GM23338 (cell line): ENCODE results near the gene MAP3K4. TPM values are rescaled to one million over a fixed set of nuclear protein-coding genes. Genes with fewer than 3 reads are reported as not detected.

ENCODE experiments used
- ATAC-seq: fragments of 200-7000 bp; cut with Tn5 transposase; 3 replicates; pipeline ENCODE4 v1.9.1; 2020
- DNase-seq: peaks from one replicate; pipeline ENCODE4 v3.0.0-alpha.2; 2015; ENCODE audit warnings: low spot score
- H2AFZ ChIP-seq: fragments of 200-600 bp; sonication (generic); 2 replicates; pipeline ENCODE4 v1.8.0; 2016; ENCODE audit warnings: antibody characterized with exemption, mild to moderate bottlenecking, moderate library complexity
- H3F3A ChIP-seq: fragments of 200-600 bp; sonication (generic); replicated peaks from 2 replicates; pipeline ENCODE4 v1.8.0; 2017; ENCODE audit warnings: antibody characterized with exemption, mixed run types, low read depth
- H3K27ac ChIP-seq: fragments of 200-600 bp; sonication (generic); 2 replicates; pipeline ENCODE4 v1.6.1; 2016; ENCODE audit warnings: low read depth
- H3K27me3 ChIP-seq: fragments of 200-600 bp; sonication (generic); 2 replicates; pipeline ENCODE4 v1.8.0; 2016; ENCODE audit warnings: mild to moderate bottlenecking, mixed run types, moderate library complexity; ENCODE audit not compliant: insufficient read depth
- H3K36me3 ChIP-seq: fragments of 200-600 bp; sonication (generic); 2 replicates; pipeline ENCODE4 v1.8.0; 2016; ENCODE audit warnings: mild to moderate bottlenecking; ENCODE audit not compliant: insufficient read depth
- H3K4me1 ChIP-seq: fragments of 200-600 bp; sonication (generic); 2 replicates; pipeline ENCODE4 v1.8.0; 2016; ENCODE audit warnings: mild to moderate bottlenecking, moderate library complexity; ENCODE audit not compliant: insufficient read depth
- H3K4me2 ChIP-seq: fragments of 200-600 bp; sonication (generic); 2 replicates; pipeline ENCODE4 v1.7.1; 2017; ENCODE audit warnings: mixed run types
- H3K4me3 ChIP-seq: fragments of 200-600 bp; sonication (generic); 2 replicates; pipeline ENCODE4 v1.6.1; 2016; ENCODE audit warnings: mixed run types
- H3K79me2 ChIP-seq: fragments of 200-600 bp; sonication (generic); replicated peaks from 2 replicates; pipeline ENCODE4 v1.8.0; 2017; ENCODE audit warnings: mild to moderate bottlenecking; ENCODE audit not compliant: insufficient read depth
- H3K9me2 ChIP-seq: fragments of 200-600 bp; sonication (generic); 2 replicates; pipeline ENCODE4 v1.8.0; 2017; ENCODE audit not compliant: insufficient read depth
- H4K20me1 ChIP-seq: fragments of 200-600 bp; sonication (generic); replicated peaks from 2 replicates; pipeline ENCODE4 v1.8.0; 2017; ENCODE audit warnings: mild to moderate bottlenecking; ENCODE audit not compliant: insufficient read depth
- H3K27ac Mint-ChIP-seq: 2 replicates; pipeline ENCODE4 v1.8.0; 2020; ENCODE audit warnings: inconsistent platforms, mild to moderate bottlenecking, moderate library complexity, mixed read lengths
- H3K27me3 Mint-ChIP-seq: 3 replicates; pipeline ENCODE4 v1.8.0; 2022; ENCODE audit warnings: low read depth, mild to moderate bottlenecking, moderate library complexity, mixed read lengths, inconsistent platforms; ENCODE audit not compliant: insufficient read depth, poor library complexity
- H3K36me3 Mint-ChIP-seq: 3 replicates; pipeline ENCODE4 v1.8.0; 2021; ENCODE audit warnings: low read depth, mild to moderate bottlenecking, inconsistent platforms, moderate library complexity, mixed read lengths
- H3K4me1 Mint-ChIP-seq: 3 replicates; pipeline ENCODE4 v1.8.0; 2020; ENCODE audit warnings: mild to moderate bottlenecking, inconsistent platforms, mixed read lengths
- H3K4me3 Mint-ChIP-seq: 3 replicates; pipeline ENCODE4 v1.8.0; 2021; ENCODE audit warnings: moderate library complexity, mild to moderate bottlenecking, inconsistent platforms, mixed read lengths
- H3K9me3 Mint-ChIP-seq: 3 replicates; pipeline ENCODE4 v1.8.0; 2020; ENCODE audit warnings: moderate library complexity, mild to moderate bottlenecking, inconsistent platforms, mixed read lengths
- CREB1 ChIP-seq: fragments of 250-450 bp; sonication (Bioruptor Pico); IDR thresholded peaks from 2 replicates; pipeline ENCODE4 v1.5.0; 2020; ENCODE audit warnings: low read depth, mild to moderate bottlenecking, moderate library complexity
- CTCF ChIP-seq, 2 experiments: fragments of 200-600 bp in 1 of 2; sonication (generic) in 1 of 2; conservative IDR thresholded peaks; 2 replicates each; pipeline versions ENCODE4 v1.5.1 to v1.6.1; 2016 to 2017; ENCODE audit warnings: antibody characterized with exemption in 2 of 2, low read depth in 2 of 2, mild to moderate bottlenecking in 2 of 2, moderate library complexity in 1 of 2
- ETS1 ChIP-seq: IDR thresholded peaks from 2 replicates; pipeline ENCODE4 v1.6.1; 2016; ENCODE audit warnings: antibody characterized with exemption
- EZH2 ChIP-seq: fragments of 200-600 bp; sonication (generic); IDR thresholded peaks from one replicate; pipeline ENCODE4 v1.8.0; 2017; ENCODE audit warnings: antibody characterized with exemption, mild to moderate bottlenecking, low read depth; ENCODE audit not compliant: unreplicated experiment
- EZH2phosphoT487 ChIP-seq: fragments of 200-600 bp; sonication (generic); IDR thresholded peaks from one replicate; pipeline ENCODE4 v1.8.1; 2018; ENCODE audit warnings: antibody characterized with exemption; ENCODE audit not compliant: unreplicated experiment
- JUNB ChIP-seq: IDR thresholded peaks from one replicate; pipeline ENCODE4 v1.6.1; 2016; ENCODE audit warnings: antibody characterized with exemption; ENCODE audit not compliant: unreplicated experiment
- NANOG ChIP-seq: IDR thresholded peaks from 2 replicates; pipeline ENCODE4 v1.6.1; 2016; ENCODE audit warnings: antibody characterized with exemption, borderline replicate concordance
- POLR2AphosphoS5 ChIP-seq: IDR thresholded peaks from 2 replicates; pipeline ENCODE4 v1.6.1; 2016; ENCODE audit warnings: antibody characterized with exemption, low read depth
- REST ChIP-seq: IDR thresholded peaks from one replicate; pipeline ENCODE4 v1.6.1; 2018; ENCODE audit warnings: antibody characterized with exemption; ENCODE audit not compliant: unreplicated experiment
- STAT1 ChIP-seq: IDR thresholded peaks from one replicate; pipeline ENCODE4 v1.6.1; 2016; ENCODE audit warnings: antibody characterized with exemption; ENCODE audit not compliant: unreplicated experiment
- ZNF114 ChIP-seq: fragments of 250-450 bp; sonication (Bioruptor Pico); IDR thresholded peaks from 2 replicates; pipeline ENCODE4 v1.5.0; 2020; ENCODE audit warnings: mild to moderate bottlenecking, moderate library complexity
- ZNF331 ChIP-seq: fragments of 250-450 bp; sonication (Bioruptor Pico); IDR thresholded peaks from 2 replicates; pipeline ENCODE4 v1.5.0; 2020; ENCODE audit warnings: low read depth, mild to moderate bottlenecking, moderate library complexity
- polyA plus RNA-seq: library from polyadenylated mRNA; unstranded; fragments of >200 nt; fragmentation: Nextera tagmentation; extraction: Ambion mirVana; gene quantifications from 2 replicates; pipeline ENCODE4 v1.2.1, GENCODE V29; 2016
- total RNA-seq: library from RNA; depleted of rRNA; stranded (reverse); fragments of >200 nt; shearing (Covaris generic); gene quantifications from 2 replicates; pipeline ENCODE4 v1.2.3, GENCODE V29; 2014
- TF ChIP-seq, protein P1 (sequence below): fragments of 250-450 bp; sonication (Bioruptor Pico); IDR thresholded peaks from 2 replicates; pipeline ENCODE4 v1.5.0; 2020; ENCODE audit warnings: mild to moderate bottlenecking, moderate library complexity

Gene MAP3K4
- total and polyA plus RNA-seq, 2 experiments from 2014 or later, result 44.4 to 48.8 TPM

DNA sequence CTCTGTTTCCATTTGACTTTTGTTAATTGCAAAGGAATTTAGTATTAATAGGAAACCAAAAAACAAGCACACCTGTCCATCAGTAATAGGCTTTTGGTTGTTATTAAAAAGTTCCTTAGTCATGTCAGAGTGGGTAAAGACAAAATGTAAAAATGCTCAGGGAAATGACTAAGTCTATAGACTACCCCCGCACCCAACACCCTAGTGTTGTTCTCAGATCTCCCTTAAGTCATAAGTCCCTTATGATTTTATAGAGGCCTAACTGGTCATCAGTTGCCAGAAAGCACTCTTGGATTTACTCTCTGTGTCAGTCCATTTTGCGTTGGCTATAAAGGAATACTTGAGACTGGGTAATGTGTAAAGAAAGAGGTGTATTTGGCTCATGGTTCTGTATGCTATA lies 52.8 kb downstream of the MAP3K4 start:
- H3K27ac ChIP-seq, result no peak overlapping the region
- TF ChIP-seq JUNB (no peak), EZH2 (no peak), ZNF114 (CRISPR knock-in tag) (no peak), NANOG (no peak), EZH2phosphoT487 (no peak), STAT1 (no peak), CREB1 (CRISPR knock-in tag) (no peak), POLR2AphosphoS5 (no peak), ETS1 (no peak), CTCF (conservative IDR thresholded peaks at IDR 0.05; ENCODE audit: low read depth in 2 of 2) (no peak), REST (no peak), ZNF331 (CRISPR knock-in tag) (no peak)
- TF ChIP-seq, protein P1, sequence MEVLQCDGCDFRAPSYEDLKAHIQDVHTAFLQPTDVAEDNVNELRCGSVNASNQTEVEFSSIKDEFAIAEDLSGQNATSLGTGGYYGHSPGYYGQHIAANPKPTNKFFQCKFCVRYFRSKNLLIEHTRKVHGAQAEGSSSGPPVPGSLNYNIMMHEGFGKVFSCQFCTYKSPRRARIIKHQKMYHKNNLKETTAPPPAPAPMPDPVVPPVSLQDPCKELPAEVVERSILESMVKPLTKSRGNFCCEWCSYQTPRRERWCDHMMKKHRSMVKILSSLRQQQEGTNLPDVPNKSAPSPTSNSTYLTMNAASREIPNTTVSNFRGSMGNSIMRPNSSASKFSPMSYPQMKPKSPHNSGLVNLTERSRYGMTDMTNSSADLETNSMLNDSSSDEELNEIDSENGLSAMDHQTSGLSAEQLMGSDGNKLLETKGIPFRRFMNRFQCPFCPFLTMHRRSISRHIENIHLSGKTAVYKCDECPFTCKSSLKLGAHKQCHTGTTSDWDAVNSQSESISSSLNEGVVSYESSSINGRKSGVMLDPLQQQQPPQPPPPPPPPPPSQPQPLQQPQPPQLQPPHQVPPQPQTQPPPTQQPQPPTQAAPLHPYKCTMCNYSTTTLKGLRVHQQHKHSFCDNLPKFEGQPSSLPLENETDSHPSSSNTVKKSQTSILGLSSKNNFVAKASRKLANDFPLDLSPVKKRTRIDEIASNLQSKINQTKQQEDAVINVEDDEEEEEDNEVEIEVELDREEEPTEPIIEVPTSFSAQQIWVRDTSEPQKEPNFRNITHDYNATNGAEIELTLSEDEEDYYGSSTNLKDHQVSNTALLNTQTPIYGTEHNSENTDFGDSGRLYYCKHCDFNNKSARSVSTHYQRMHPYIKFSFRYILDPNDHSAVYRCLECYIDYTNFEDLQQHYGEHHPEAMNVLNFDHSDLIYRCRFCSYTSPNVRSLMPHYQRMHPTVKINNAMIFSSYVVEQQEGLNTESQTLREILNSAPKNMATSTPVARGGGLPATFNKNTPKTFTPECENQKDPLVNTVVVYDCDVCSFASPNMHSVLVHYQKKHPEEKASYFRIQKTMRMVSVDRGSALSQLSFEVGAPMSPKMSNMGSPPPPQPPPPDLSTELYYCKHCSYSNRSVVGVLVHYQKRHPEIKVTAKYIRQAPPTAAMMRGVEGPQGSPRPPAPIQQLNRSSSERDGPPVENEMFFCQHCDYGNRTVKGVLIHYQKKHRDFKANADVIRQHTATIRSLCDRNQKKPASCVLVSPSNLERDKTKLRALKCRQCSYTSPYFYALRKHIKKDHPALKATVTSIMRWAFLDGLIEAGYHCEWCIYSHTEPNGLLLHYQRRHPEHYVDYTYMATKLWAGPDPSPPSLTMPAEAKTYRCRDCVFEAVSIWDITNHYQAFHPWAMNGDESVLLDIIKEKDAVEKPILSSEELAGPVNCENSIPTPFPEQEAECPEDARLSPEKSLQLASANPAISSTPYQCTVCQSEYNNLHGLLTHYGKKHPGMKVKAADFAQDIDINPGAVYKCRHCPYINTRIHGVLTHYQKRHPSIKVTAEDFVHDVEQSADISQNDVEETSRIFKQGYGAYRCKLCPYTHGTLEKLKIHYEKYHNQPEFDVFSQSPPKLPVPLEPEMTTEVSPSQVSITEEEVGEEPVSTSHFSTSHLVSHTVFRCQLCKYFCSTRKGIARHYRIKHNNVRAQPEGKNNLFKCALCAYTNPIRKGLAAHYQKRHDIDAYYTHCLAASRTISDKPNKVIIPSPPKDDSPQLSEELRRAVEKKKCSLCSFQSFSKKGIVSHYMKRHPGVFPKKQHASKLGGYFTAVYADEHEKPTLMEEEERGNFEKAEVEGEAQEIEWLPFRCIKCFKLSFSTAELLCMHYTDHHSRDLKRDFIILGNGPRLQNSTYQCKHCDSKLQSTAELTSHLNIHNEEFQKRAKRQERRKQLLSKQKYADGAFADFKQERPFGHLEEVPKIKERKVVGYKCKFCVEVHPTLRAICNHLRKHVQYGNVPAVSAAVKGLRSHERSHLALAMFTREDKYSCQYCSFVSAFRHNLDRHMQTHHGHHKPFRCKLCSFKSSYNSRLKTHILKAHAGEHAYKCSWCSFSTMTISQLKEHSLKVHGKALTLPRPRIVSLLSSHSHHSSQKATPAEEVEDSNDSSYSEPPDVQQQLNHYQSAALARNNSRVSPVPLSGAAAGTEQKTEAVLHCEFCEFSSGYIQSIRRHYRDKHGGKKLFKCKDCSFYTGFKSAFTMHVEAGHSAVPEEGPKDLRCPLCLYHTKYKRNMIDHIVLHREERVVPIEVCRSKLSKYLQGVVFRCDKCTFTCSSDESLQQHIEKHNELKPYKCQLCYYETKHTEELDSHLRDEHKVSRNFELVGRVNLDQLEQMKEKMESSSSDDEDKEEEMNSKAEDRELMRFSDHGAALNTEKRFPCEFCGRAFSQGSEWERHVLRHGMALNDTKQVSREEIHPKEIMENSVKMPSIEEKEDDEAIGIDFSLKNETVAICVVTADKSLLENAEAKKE (CRISPR knock-in tag), result no peak
- Mint-ChIP-seq H3K4me3 (no peak overlapping the region), H3K27me3 (no peaks in the 10 kb centered on the region), H3K27ac (no peak overlapping the region), H3K4me1 (no peaks in the 10 kb centered on the region; the same call in 2 of the 3 replicates), H3K9me3 (no peaks in the 10 kb centered on the region), H3K36me3 (0 out of 3 replicates have a peak, but pooled peaks cover 3% of the 10 kb centered on the region)
- ATAC-seq, result no peak
- H3K9me2 ChIP-seq, result no peaks in the 10 kb centered on the region; the same call in 1 of the 2 replicates
- no peaks in the 10 kb centered on the region for H3F3A ChIP-seq
- peaks cover 37% of the 10 kb centered on the region for H3K79me2 ChIP-seq
- H3K36me3 ChIP-seq, result no peaks in the 10 kb centered on the region
- H3K4me3 ChIP-seq, result no peak overlapping the region
- no peak for DNase-seq
- no peak overlapping the region for H3K4me2 ChIP-seq
- H3K27me3 ChIP-seq, result no peaks in the 10 kb centered on the region
- H4K20me1 ChIP-seq, result peaks cover 4% of the 10 kb centered on the region; the same call in 1 of the 2 replicates
- H3K4me1 ChIP-seq, result no peaks in the 10 kb centered on the region
- no peak overlapping the region for H2AFZ ChIP-seq
